HCT116 (cell line): ENCODE data around the gene GRIN2A. TPM values are rescaled to one million over a fixed set of nuclear protein-coding genes. Genes with fewer than 3 reads are reported as not detected.

Experiments used
- ATAC-seq: fragments of 200-7000 bp; cut with Tn5 transposase; 2 replicates; pipeline ENCODE4 v1.9.1; 2020; ENCODE audit warnings: mild to moderate bottlenecking, moderate library complexity
- BruUV-seq: library from RNA; stranded (reverse); fragments of 400-500 nt; replicated peaks from 2 replicates; lab custom pipeline; 2021; lab: Mats Ljungman, UMichigan
- CTCF ChIA-PET: fragments of 300-600 bp; sonication (Branson Sonifier 250); formaldehyde crosslinking; loops from one replicate; lab custom pipeline; 2021; ENCODE audit warnings: antibody characterized with exemption; lab: Charles Lee
- POLR2A ChIA-PET: fragments of 300-600, 350-600 bp; sonication (Branson Sonifier 250); formaldehyde crosslinking; loops from one replicate; lab custom pipeline; 2021; ENCODE audit warnings: antibody characterized with exemption; lab: Charles Lee
- RAD21 ChIA-PET, 2 experiments: fragments of 300-600 bp; sonication (Branson Sonifier 250); formaldehyde crosslinking; loops; one replicate each; lab custom pipeline; 2023; ENCODE audit warnings: low total read pairs in 2 of 2; ENCODE audit not compliant: uncharacterized antibody in 2 of 2, unreplicated experiment in 2 of 2, low non-redundant PET in 1 of 2; lab: Charles Lee
- DNase-seq: peaks from one replicate; pipeline ENCODE4 v3.0.0-alpha.2; 2010; ENCODE audit warnings: low read depth, low spot score
- H2AFZ ChIP-seq: fragments of 200-600 bp; shearing (Covaris generic), sonication (generic); 2 replicates; pipeline ENCODE4 v1.6.1; 2017; ENCODE audit warnings: low read depth, mixed run types, mixed read lengths, antibody characterized with exemption, low read length; ENCODE audit not compliant: poor library complexity, severe bottlenecking
- H3K27ac ChIP-seq: 2 replicates; pipeline ENCODE4 v1.5.1; 2012; ENCODE audit warnings: low read depth, low read length
- H3K27me3 ChIP-seq: fragments of 200-600 bp; sonication (generic); 2 replicates; pipeline ENCODE4 v1.6.1; 2016; ENCODE audit warnings: mixed run types, low read length, mixed read lengths; ENCODE audit not compliant: insufficient read depth
- H3K36me3 ChIP-seq, 2 experiments: fragments of 200-500 bp in 1 of 2; fragments of 200-600 bp in 1 of 2; sonication (Bioruptor generic) in 1 of 2; sonication (generic) in 1 of 2; 2 replicates each; pipeline versions ENCODE4 v1.5.1 to v1.6.1; 2014 to 2016; ENCODE audit warnings: low read length in 2 of 2, inconsistent platforms in 1 of 2, mixed read lengths in 1 of 2, mixed run types in 1 of 2; ENCODE audit not compliant: insufficient read depth in 2 of 2, control insufficient read depth in 1 of 2
- H3K4me1 ChIP-seq, 2 experiments: fragments of 200-600 bp in 1 of 2; sonication (generic) in 1 of 2; 2 replicates each; pipeline versions ENCODE4 v1.5.1 to v1.6.1; 2012 to 2017; ENCODE audit warnings: low read length in 2 of 2, inconsistent platforms in 1 of 2, mild to moderate bottlenecking in 1 of 2, mixed read lengths in 1 of 2, mixed run types in 1 of 2, moderate library complexity in 1 of 2; ENCODE audit not compliant: insufficient read depth in 2 of 2, control insufficient read depth in 1 of 2
- H3K4me2 ChIP-seq: fragments of 200-600 bp; sonication (generic); 2 replicates; pipeline ENCODE4 v1.6.1; 2017; ENCODE audit warnings: mixed run types, low read length, mixed read lengths
- H3K4me3 ChIP-seq, 2 experiments: fragments of 200-600 bp in 1 of 2; sonication (generic) in 1 of 2; replicated peaks in 1 of 2; 2 replicates each; pipeline ENCODE4 v1.5.1; 2011 to 2016; ENCODE audit warnings: low read length in 2 of 2, control low read depth in 1 of 2, low read depth in 1 of 2, mild to moderate bottlenecking in 1 of 2, mixed read lengths in 1 of 2, mixed run types in 1 of 2
- H3K79me2 ChIP-seq: fragments of 200-600 bp; sonication (generic); 2 replicates; pipeline ENCODE4 v1.6.1; 2017; ENCODE audit warnings: mild to moderate bottlenecking, mixed run types, low read length, moderate library complexity, mixed read lengths; ENCODE audit not compliant: insufficient read depth
- H3K9ac ChIP-seq: fragments of 200-600 bp; sonication (generic); 2 replicates; pipeline ENCODE4 v1.6.1; 2016; ENCODE audit warnings: low read length, mixed read lengths
- H3K9me2 ChIP-seq: fragments of 200-600 bp; sonication (generic), shearing (Covaris generic); 2 replicates; pipeline ENCODE4 v1.6.1; 2017; ENCODE audit warnings: mixed run types, mild to moderate bottlenecking, moderate library complexity; ENCODE audit not compliant: insufficient read depth
- H3K9me3 ChIP-seq, 2 experiments: fragments of 200-500 bp in 1 of 2; fragments of 200-600 bp in 1 of 2; sonication (Bioruptor generic) in 1 of 2; sonication (generic) in 1 of 2; 2 replicates each; pipeline ENCODE4 v1.6.1; 2014 to 2017; ENCODE audit warnings: low read length in 2 of 2, mixed read lengths in 2 of 2, inconsistent platforms in 1 of 2, low read depth in 1 of 2, mild to moderate bottlenecking in 1 of 2, mixed run types in 1 of 2, moderate library complexity in 1 of 2; ENCODE audit not compliant: control insufficient read depth in 1 of 2, insufficient read depth in 1 of 2
- H4K20me1 ChIP-seq: fragments of 200-600 bp; sonication (generic), shearing (Covaris generic); 2 replicates; pipeline ENCODE4 v1.6.1; 2017; ENCODE audit warnings: mixed run types, mild to moderate bottlenecking, moderate library complexity; ENCODE audit not compliant: insufficient read depth
- CBX3 ChIP-seq: IDR thresholded peaks from 2 replicates; pipeline ENCODE4 v1.6.1; 2012; ENCODE audit warnings: low read depth
- CEBPB ChIP-seq: IDR thresholded peaks from 2 replicates; pipeline ENCODE4 v1.6.1; 2012; ENCODE audit warnings: low read depth
- EZH2phosphoT487 ChIP-seq: fragments of 200-600 bp; IDR thresholded peaks from 2 replicates; pipeline ENCODE4 v1.6.1; 2018; ENCODE audit warnings: antibody characterized with exemption, borderline replicate concordance
- JUND ChIP-seq: IDR thresholded peaks from 2 replicates; pipeline ENCODE4 v1.6.1; 2012
- POLR2A ChIP-seq: IDR thresholded peaks from 2 replicates; pipeline ENCODE4 v1.7.0; 2011; ENCODE audit warnings: borderline replicate concordance; ENCODE audit not compliant: insufficient read depth, insufficient read length; ENCODE audit errors: extremely low read depth
- POLR2AphosphoS5 ChIP-seq: IDR thresholded peaks from 2 replicates; pipeline ENCODE4 v1.6.1; 2011; ENCODE audit warnings: mild to moderate bottlenecking, low read depth, low read length, moderate library complexity
- RAD21 ChIP-seq: IDR thresholded peaks from 2 replicates; pipeline ENCODE4 v1.6.1; 2012; ENCODE audit warnings: low read depth, mild to moderate bottlenecking
- SP1 ChIP-seq: IDR thresholded peaks from 2 replicates; pipeline ENCODE4 v1.6.1; 2012; ENCODE audit warnings: low read depth
- SRF ChIP-seq: IDR thresholded peaks from 2 replicates; pipeline ENCODE4 v1.6.1; 2012; ENCODE audit warnings: low read depth
- TCF7L2 ChIP-seq: IDR thresholded peaks from 2 replicates; pipeline ENCODE4 v1.7.0; 2011; ENCODE audit warnings: borderline replicate concordance, inconsistent platforms; ENCODE audit not compliant: insufficient read depth, insufficient read length; ENCODE audit errors: extremely low read depth
- ZFX ChIP-seq: fragments of 450-650 bp; IDR thresholded peaks from 2 replicates; pipeline ENCODE4 v1.6.1; 2017
- ZNF274 ChIP-seq: fragments of 200-500 bp; sonication (Bioruptor generic); IDR thresholded peaks from 2 replicates; pipeline ENCODE4 v1.6.1; 2014; ENCODE audit warnings: mild to moderate bottlenecking, low read depth, low read length, inconsistent platforms
- intact Hi-C: fragments of 100-400 bp; cut with micrococcal nuclease; formaldehyde crosslinking; loops from 2 replicates; pipeline ENCODE4 v1.10.0; 2022
- total RNA-seq: library from RNA; stranded (reverse); gene quantifications from one replicate; pipeline ENCODE4 v1.2.1, GENCODE V29; 2021; ENCODE audit not compliant: unreplicated experiment
- TF ChIP-seq, protein P1 (sequence below): IDR thresholded peaks from 2 replicates; pipeline ENCODE4 v1.6.1; 2012
- TF ChIP-seq, protein P2 (sequence below): IDR thresholded peaks from 2 replicates; pipeline ENCODE4 v1.6.1; 2012; ENCODE audit warnings: low read depth
- TF ChIP-seq, protein P3 (sequence below), 3 experiments: fragments of 200-600 bp in 1 of 3; sonication (generic) in 1 of 3; IDR thresholded peaks in 2 of 3; conservative IDR thresholded peaks in 1 of 3; 2 replicates each; pipeline ENCODE4 v1.5.1; 2012 to 2017; ENCODE audit warnings: low read depth in 2 of 3, low read length in 2 of 3, antibody characterized with exemption in 1 of 3, borderline replicate concordance in 1 of 3, control low read depth in 1 of 3, mild to moderate bottlenecking in 1 of 3, mixed read lengths in 1 of 3, mixed run types in 1 of 3, moderate library complexity in 1 of 3; ENCODE audit not compliant: insufficient read depth in 1 of 3

GRIN2A gene
- total RNA-seq, 1 experiment from 2014 or later, result 0.02 TPM

DNA sequence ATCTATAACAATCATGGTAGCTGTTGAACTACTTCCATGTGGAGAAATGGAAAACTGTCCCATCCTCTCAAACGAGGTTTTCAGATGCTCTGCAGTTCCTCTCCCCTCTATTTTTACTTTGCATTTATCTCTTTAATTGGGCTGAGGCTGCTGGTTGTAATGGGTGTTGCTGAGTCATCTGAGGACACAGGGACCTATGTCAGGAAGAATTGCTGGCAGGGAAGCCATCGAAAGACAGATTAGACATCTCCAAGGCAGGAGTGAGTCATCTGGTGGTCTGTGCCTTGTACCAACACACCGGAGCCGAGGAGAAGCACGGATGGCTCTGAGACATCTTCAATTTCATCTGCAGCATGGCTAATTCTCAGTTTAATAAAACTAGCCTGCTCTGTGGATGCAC is 394.5 kb downstream of the GRIN2A start:
- CTCF ChIA-PET, result no interaction called here
- Histone ChIP-seq H3K79me2 (no peaks in the 10 kb centered on the region), H3K4me3 (no peak overlapping the region), H4K20me1 (no peaks in the 10 kb centered on the region), H3K9me3 (no peaks in the 10 kb centered on the region), H3K4me2 (no peak overlapping the region), H3K9me2 (no peaks in the 10 kb centered on the region), H3K36me3 (no peaks in the 10 kb centered on the region), H2AFZ (no peak overlapping the region), H3K27me3 (peaks cover 3% of the 10 kb centered on the region; the same call in 1 of the 2 replicates), H3K4me1 (no peaks in the 10 kb centered on the region), H3K27ac (no peak overlapping the region), H3K9ac (no peak overlapping the region)
- DNase-seq (no peak), ATAC-seq (no peak)
- POLR2A ChIA-PET, result no interaction called here
- intact Hi-C loops, result no loop called here
- BruUV-seq, result no TSS peak
- TF ChIP-seq ZFX, result no peak
- no peak for TF ChIP-seq JUND
- TF ChIP-seq CEBPB, result no peak
- TF ChIP-seq, protein P1, sequence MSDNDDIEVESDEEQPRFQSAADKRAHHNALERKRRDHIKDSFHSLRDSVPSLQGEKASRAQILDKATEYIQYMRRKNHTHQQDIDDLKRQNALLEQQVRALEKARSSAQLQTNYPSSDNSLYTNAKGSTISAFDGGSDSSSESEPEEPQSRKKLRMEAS, result no peak
- TF ChIP-seq, protein P2, sequence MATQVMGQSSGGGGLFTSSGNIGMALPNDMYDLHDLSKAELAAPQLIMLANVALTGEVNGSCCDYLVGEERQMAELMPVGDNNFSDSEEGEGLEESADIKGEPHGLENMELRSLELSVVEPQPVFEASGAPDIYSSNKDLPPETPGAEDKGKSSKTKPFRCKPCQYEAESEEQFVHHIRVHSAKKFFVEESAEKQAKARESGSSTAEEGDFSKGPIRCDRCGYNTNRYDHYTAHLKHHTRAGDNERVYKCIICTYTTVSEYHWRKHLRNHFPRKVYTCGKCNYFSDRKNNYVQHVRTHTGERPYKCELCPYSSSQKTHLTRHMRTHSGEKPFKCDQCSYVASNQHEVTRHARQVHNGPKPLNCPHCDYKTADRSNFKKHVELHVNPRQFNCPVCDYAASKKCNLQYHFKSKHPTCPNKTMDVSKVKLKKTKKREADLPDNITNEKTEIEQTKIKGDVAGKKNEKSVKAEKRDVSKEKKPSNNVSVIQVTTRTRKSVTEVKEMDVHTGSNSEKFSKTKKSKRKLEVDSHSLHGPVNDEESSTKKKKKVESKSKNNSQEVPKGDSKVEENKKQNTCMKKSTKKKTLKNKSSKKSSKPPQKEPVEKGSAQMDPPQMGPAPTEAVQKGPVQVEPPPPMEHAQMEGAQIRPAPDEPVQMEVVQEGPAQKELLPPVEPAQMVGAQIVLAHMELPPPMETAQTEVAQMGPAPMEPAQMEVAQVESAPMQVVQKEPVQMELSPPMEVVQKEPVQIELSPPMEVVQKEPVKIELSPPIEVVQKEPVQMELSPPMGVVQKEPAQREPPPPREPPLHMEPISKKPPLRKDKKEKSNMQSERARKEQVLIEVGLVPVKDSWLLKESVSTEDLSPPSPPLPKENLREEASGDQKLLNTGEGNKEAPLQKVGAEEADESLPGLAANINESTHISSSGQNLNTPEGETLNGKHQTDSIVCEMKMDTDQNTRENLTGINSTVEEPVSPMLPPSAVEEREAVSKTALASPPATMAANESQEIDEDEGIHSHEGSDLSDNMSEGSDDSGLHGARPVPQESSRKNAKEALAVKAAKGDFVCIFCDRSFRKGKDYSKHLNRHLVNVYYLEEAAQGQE, result no peak
- no peak for TF ChIP-seq ZNF274
- no peak for TF ChIP-seq CBX3
- TF ChIP-seq POLR2AphosphoS5, result no peak
- no peak for TF ChIP-seq SRF
- no peak for TF ChIP-seq SP1
- no peak for TF ChIP-seq RAD21
- TF ChIP-seq POLR2A, result no peak
- no peak for TF ChIP-seq EZH2phosphoT487
- TF ChIP-seq, protein P3, sequence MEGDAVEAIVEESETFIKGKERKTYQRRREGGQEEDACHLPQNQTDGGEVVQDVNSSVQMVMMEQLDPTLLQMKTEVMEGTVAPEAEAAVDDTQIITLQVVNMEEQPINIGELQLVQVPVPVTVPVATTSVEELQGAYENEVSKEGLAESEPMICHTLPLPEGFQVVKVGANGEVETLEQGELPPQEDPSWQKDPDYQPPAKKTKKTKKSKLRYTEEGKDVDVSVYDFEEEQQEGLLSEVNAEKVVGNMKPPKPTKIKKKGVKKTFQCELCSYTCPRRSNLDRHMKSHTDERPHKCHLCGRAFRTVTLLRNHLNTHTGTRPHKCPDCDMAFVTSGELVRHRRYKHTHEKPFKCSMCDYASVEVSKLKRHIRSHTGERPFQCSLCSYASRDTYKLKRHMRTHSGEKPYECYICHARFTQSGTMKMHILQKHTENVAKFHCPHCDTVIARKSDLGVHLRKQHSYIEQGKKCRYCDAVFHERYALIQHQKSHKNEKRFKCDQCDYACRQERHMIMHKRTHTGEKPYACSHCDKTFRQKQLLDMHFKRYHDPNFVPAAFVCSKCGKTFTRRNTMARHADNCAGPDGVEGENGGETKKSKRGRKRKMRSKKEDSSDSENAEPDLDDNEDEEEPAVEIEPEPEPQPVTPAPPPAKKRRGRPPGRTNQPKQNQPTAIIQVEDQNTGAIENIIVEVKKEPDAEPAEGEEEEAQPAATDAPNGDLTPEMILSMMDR (IDR thresholded peaks at IDR 0.05 in 2 of 3, conservative IDR thresholded peaks at IDR 0.05 in 1 of 3; ENCODE audit: borderline replicate concordance in 1 of 3, insufficient read depth in 1 of 3, low read depth in 2 of 3, low read length in 2 of 3), result no peak
- TF ChIP-seq TCF7L2, result no peak
- RAD21 ChIA-PET, result no interaction called here
